ENCODE data around the gene CLCA2. TPM values are rescaled to one million over a fixed set of nuclear protein-coding genes. Genes with fewer than 3 reads are reported as not detected.

Gene CLCA2
- total and polyA plus RNA-seq, 2 experiments from 2014 or later: 0.14 to 0.22 TPM

GRCh38 chr1:86505564-86505902 is 81.6 kb downstream of the CLCA2 start:
- in situ Hi-C loops (cut with MboI): loop anchor here (10.0 to 25.0 kb wide), 2 partner anchors 121 to 582 kb away; no protein-coding TSS in a partner anchor

More at GRCh38 chr1:86505564-86505902, 81.6 kb downstream of the CLCA2 start:
- Histone ChIP-seq H3K27ac (peak overlapping the region; percentile 30), H3K27me3 (replicated peaks; ENCODE audit: insufficient read depth) (no peaks in the 10 kb centered on the region), H3K9me2 (ENCODE audit: insufficient read depth) (no peaks in the 10 kb centered on the region), H3K9ac (0 out of 2 replicates have a peak overlapping the region, but pooled peaks have one; percentile 20), H3K79me2 (ENCODE audit: insufficient read depth) (no peaks in the 10 kb centered on the region), H3F3A (ENCODE audit: insufficient read depth) (peaks cover 19% of the 10 kb centered on the region), H3K4me2 (ENCODE audit: unreplicated experiment) (peak overlapping the region; percentile 43), H3K9me3 (ENCODE audit: low read depth) (no peaks in the 10 kb centered on the region), H2AFZ (peak overlapping the region; percentile 42), H3K36me3 (ENCODE audit: low read depth) (no peaks in the 10 kb centered on the region), H3K4me1 (ENCODE audit: insufficient read depth) (peaks cover 19% of the 10 kb centered on the region), H4K20me1 (ENCODE audit: insufficient read depth) (no peaks in the 10 kb centered on the region), H3K4me3 (0 out of 2 replicates have a peak overlapping the region, but pooled peaks have one; percentile 14)
- WGBS, 2 experiments (ENCODE audit: low coverage in 1 of 2, low lambda C conversion rate in 2 of 2, missing lambda C conversion rate in 2 of 2): 5 to 8% methylated on average over 4 of the region's 4 CpGs
- peak; percentile 42 for DNase-seq
- TF ChIP-seq EZH2 (IDR thresholded peaks at IDR 0.05; ENCODE audit: insufficient read depth, poor library complexity, severe bottlenecking) (no peak), EZH2phosphoT487 (IDR thresholded peaks at IDR 0.05; ENCODE audit: insufficient read depth, low read depth) (no peak)

Other genes starting within 250 kb of the CLCA2 start
- gene ODF2L, start 27.8 kb upstream of the CLCA2 start, total RNA-seq (2014; rRNA removed; shearing (Covaris generic)): 33.0 TPM in 2 replicates
- 46.9 and 50.0 TPM in 2 replicates for gene ODF2L, start 27.8 kb upstream of the CLCA2 start, polyA plus RNA-seq (2016; fragmentation: Nextera tagmentation; extraction: Ambion mirVana)
- not detected in 2 replicates for gene CLCA1, start 44.8 kb downstream of the CLCA2 start, total RNA-seq (2014; rRNA removed; shearing (Covaris generic))
- gene CLCA1, start 44.8 kb downstream of the CLCA2 start, polyA plus RNA-seq (2016; fragmentation: Nextera tagmentation; extraction: Ambion mirVana): not detected in 2 replicates
- not detected in 2 replicates for gene CLCA4, start 122.9 kb downstream of the CLCA2 start, total RNA-seq (2014; rRNA removed; shearing (Covaris generic))
- gene CLCA4, start 122.9 kb downstream of the CLCA2 start, polyA plus RNA-seq (2016; fragmentation: Nextera tagmentation; extraction: Ambion mirVana): not detected in 2 replicates

Data from GM23248 (cell line).